GM18526 (cell line): ENCODE data around the gene GPATCH8.

Experiments used
- POLR2A ChIP-seq: IDR thresholded peaks from 3 replicates; pipeline ENCODE4 v1.6.1; 2011; ENCODE audit not compliant: insufficient read length; ENCODE audit errors: extremely low read depth

GPATCH8 gene

DNA sequence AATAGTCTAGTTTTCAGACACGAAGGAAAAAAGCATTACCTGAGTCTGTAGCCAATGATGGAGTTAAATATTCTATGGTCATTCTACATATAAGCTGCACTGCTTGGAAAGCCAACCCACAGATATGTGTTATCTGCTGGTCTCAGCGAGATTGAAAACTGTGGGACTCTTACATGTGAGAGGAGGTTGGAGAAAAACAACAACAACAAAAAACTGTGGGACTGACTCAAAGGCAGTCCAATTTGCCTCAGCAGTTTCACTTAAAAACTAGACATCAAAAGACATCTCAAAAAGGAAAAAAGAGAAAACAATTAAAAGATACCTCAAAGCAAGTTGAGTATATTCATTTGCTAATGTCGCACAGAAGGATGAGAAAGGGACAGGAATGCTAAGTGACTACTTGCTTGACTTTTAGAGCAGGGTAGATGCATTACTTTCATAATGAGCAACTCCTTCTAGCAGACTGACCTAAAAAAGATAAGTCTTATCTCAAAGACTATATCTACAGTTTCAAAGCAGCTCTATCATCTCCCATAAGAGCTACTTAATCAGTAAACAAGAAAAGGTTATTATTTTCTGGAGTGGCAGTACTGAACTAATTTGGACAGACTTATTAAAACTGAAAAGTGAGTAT is 78.3 kb downstream of the GPATCH8 start:
- TF ChIP-seq POLR2A, result no peak

DNA sequence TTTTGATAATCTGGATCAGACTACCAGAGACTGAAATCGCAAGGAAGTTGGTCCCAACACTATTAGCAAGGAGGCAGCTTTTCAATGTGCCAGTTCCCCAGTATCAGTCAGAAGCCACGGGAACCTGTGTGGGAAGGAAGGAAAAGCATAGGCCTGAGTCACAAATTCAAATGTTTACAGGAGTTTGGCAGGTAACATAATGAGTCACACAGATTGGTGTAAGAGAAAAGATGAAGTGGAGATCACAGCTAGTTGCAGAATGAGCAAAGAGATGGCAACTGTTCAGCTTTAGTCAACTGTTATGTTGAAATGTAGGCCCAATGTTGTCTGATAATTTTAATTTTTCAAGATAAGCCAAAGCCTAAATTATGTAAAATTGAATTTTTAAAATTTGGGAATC is 85.7 kb downstream of the GPATCH8 start:
- TF ChIP-seq POLR2A, result no peak

DNA sequence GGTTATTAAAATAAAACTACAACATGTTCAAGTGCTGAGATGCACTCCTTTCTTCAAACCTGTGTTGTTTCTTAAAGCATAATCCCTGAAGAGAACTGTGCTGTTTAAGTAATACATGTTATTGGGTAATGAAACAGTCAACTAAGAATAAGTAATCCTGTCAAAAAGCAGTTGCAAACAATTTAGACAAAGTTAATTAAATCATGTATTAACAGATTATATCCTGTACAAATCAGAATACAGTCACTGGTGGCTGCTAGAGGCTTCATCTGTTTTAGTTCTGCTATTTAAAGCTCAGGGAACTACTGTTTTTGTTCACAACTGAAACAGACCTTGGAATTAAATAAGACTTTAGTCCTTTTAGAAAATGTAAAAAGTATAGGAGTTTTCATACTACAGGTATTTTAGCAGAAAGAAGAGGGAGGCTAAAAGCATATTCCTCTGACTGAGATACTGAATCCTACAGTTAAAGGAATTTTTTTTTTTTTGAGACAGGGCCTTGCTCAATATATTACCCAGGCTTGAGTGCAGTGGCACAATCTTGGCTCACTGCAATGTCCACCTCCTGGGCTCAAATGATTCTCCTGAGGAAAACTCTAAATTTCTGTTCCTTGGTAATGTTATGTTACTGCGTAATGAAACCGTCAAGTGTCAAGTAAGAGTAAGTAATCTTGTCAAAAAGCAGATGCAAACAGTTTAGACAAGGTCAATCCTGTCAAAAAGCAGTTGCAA is 86.5 kb downstream of the GPATCH8 start:
- no peak for TF ChIP-seq POLR2A

DNA sequence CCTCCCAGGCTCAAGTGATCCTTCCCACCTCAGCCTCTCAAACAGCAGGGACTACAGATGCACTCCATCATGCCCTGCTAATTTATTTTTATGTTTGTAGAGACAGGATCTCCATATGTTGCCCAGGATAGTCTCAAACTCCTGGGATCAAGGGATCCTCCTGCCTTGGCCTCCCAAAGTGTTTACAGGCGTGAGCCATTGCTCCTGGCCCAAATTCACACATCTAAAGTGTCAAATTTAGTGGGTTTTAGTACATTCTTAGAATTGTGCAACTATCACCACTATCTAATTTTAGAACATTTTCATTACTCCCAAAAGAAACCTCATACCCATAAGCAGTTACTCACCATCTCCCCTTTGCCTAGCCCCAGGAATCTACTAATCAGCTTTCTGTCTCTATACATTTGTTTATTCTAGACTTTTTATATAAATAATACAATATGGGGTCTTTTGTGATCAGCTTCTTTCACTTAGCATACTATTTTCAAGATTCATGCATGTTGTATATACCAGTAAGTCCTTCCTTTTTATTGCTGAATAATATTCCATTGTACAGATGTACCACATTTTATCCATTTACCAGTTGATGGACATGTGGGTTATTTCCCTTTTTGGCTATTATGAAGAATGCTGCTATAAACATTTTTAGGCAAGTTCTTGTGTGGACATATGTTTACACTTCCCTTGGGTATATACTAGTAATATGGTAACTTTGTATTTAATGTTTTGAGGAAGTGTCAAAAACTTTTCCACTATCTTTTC is 88.6 kb downstream of the GPATCH8 start:
- no peak for TF ChIP-seq POLR2A

DNA sequence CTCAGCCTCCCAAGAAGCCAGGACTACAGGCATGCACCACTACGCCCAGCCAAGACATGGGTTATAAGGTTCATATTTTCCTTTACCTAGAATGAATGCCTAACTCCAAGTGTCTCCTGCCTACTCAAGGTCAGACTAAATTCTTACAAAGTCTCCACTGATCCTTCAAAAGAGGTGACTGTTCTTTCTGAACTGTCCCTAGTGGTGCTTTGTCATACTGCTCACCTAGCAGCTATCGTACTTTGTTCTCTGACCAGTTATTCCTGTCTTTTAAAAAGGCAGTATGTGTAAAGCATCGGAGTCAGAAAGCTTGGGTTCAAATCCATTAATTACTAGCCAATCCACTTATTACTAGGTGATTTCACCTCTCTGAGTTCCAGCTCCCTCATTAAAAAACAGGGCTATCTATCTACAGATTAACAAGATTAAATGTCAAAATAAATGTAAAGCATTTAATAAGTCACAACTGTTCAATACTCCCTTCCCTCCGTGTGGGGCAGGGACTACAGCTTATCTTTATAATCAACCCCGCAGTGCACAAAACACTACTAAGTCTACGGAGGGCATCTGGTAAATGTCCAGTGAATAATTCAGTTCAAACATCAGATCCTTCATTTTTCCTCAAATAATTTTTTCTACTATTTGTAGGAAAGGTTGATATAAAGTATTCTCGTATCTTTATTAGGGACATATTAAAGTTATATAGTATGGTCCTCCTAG is 93.7 kb downstream of the GPATCH8 start:
- no peak for TF ChIP-seq POLR2A

DNA sequence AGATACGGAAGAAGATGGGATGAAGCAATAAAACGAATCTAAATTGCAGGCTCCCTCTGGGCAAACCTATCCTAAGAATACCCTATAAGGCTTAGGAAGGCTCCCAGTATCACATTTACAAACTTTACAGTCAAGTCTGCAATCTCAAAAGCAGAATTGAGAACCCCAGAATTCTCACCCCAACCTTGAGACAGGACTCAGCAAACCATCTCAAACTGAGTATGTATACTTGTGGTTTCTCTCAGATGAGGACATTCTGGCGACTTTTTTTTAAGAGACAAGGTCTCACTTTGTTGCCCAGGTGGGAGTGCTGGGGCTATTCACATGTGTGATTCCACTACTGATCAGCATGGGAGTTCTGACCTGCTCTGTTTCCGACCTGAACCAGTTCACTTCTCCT is 94.4 kb downstream of the GPATCH8 start:
- no peak for TF ChIP-seq POLR2A

DNA sequence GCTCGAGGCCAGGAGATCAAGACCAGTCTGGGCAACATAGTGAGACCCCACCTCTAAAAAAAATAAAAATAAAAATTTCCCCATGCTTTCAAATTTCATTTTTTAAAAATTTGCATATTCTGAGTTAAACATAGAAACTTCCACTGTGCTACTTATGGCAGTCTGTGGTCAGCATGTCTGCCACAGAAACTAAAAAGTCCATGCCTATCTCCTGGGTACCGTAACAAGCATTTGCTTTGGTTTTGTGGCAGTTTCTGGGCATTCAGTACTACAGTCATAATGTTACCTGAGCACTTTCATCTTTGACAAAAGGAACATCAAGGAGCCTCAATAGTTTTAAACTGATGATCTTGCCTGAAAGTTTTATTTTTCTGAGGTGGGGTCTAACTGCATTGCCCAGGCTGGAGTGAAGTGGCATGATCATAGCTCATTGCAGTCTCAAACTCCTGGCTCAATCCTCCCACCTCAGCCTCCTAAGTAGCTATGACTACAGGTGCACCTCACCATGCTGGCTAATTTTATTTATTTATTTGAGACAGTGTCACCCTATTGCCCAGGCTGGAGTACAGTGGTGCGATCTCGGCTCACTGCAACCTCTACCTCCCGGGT is 100.5 kb downstream of the GPATCH8 start:
- TF ChIP-seq POLR2A, result no peak

DNA sequence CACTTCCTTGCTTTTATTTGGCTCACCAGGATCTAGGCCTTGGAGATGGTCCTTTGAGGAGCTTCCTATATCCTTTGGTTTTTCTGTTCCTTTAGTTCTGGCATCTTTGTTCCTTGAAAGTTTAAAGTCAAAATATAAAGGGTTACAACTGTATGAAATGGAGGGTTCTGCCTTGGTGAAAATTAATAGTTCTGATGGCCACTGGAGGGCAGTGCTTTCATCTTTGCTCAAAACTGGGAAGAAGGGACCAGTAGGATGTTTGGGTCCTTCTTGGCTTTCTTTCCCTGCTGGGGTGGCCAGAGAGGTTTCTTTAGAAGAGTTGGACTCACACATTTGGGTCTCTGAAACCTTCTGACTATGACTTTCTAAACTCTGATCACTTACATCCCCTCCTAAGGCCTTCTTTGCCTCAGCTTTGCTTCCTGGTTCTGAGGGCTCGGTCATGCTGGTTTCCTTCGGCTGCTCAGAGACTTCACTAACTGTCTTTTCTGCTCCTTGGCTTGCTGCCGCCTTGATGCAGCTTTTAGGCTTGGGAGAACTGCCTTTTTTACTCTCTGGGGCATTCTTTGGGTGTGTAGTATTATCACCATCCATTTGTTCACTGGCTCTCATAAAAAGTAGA is 102.9 kb downstream of the GPATCH8 start:
- no peak for TF ChIP-seq POLR2A

DNA sequence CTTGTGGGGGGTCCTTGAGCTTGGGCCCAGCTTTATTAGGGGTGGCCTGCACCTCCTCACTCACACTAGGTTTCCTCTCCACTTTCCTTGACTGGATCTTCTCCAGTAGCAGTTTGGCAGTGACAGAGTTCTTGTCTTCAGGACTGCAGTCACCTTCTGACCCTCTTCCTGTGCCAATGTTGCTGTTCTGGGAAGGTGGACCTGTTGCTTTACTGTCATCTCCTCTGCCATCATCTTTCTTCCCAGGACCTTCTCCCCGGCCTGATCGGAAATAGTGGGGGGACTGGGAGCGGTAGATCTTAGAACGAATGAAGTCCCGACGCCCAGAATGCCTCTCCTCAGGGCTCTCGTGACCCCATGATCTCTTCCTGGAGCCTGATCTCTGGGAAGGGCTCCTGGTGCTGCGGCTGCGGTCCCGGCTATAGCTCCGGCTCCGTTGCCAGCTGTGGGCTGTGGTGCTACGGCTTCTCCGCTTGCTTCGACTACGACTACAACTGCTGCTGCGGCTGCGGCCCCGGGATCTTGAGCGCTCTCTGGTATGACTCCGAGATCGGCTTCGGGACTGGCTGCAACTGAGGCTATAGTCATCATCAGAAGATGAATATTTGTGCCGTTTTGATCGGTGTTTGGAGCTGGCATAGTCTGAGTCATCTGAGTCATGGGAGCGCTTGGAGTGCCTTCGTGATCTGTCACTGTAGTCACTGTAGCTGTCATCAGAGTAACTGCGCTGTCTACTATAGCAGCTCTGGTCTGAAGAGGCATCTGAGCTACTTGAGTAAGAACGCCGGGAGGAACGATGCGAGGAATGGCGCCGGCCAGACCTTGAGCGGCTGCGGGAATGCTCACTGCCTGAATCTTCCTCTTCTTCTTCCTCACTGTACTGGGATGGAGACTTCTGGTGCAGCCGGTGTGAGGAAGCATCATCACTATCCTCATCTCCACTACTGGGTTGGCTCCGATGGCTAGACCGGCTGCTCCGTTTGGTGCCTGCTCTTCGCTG is 104.2 kb downstream of the GPATCH8 start:
- no peak for TF ChIP-seq POLR2A

DNA sequence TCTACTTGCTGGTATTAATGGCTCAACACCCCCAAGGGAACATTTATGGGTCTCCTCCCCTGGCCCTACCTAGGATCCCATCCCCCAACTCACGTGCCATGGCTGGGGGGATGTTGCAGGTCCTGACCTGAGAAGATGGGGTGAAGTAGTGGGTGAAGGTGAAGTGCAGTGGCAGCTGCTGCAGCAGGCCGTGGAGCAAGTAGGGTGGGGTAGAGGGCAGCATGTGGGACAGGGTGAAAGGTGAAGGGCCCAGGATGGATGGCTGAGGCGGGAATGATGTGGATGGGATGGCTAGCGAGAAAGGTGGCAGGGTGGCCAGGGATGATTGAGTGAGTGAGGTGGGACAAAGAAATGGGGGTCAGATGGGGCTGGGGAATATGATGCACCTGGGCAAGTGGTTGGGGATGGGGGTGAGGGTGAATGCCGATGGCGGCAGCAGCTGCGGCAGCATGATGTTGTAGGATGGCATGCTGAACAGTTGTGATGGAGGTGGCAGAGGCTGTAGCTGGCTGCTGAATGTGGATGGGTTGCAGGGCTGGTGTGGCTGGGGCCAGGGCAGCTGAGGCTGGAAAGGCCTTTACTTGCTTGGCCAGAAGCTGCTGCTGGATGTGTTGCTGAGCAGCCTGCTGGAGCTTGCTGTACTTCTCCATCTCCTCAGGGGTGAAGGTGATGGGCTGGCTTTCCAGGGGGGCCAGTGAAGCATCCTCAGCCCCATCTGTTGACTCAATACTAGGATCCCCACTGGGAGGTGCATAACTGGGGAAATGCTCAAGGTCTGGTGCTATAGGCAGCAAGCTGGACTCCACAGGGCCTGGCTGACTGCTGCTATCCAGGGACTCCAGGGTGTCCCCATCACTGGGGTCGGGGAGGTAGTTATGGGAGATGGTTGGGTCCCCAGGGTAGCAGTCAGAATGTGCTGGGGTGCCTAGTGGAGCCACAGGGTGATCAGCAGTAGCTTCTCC is 105.4 kb downstream of the GPATCH8 start:
- TF ChIP-seq POLR2A, result no peak

DNA sequence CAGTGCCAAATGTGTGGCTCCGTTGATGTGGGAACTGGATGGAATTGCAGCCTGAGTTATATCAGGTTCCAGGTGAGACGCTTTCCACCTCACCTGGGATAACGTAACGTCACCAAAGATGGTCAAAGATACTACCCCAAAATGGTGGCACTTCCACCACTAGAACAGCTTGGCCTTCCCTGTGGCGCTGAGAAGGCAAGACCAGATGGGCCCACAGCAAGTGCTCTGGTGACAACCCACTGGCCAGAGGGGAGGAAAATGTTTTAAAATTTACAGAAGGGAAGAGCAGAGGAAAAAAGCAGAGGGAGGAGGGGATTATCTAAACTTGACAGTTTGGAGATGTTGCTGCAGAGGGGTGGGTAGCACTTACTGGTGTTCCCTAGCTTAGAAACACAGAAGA is 106.3 kb downstream of the GPATCH8 start:
- TF ChIP-seq POLR2A, result no peak

DNA sequence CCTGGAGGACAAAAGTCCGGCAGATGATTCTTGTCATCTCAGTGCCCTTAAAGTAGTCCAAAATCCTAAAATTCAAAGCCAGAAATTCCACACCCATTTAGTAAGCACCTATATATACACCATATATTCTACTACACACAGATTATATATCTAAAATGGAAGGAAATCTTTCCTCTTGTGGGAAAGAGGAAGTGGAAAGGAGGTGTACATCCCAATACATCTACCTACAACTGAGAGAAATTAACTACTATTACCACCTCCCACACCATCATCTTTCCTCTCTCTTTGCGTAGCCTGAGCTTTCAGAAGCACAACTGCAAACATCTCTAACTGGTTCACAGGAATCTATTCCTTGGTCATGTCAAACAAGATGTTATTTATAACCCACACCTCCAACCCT is 108.4 kb downstream of the GPATCH8 start:
- no peak for TF ChIP-seq POLR2A

DNA sequence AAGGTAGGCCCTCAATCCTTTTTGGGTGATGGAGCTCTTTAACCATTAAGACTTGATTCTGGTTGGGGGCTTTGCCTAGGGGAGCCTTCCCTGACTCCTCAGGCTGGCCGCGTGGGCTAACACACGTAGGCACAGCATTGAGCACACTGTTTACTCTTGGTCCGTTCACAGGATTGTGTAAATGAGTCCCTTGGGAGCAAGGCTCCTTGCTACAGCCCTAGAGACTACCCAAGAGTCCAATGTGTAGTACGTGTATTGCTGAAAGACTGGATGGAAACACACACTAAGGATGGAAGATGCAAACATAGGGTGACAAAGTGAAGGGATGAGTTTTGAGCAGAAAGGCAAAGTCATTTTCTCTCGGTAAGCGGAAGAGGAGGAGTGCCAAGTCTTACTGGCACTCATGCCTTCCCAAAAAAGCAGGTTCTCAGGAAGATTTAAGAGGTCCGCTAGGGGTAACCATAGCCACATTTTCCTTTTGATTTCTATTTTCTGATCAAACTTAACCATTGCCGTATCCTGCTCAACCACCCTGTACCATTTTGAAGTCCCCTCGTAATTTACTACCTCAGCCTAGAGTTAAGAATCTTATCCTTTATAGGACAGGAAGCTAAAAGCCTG is 112.8 kb downstream of the GPATCH8 start:
- TF ChIP-seq POLR2A, result no peak
